GM23338 (cell line): ENCODE results near the gene IL1RAPL2. TPM values are rescaled to one million over a fixed set of nuclear protein-coding genes. Genes with fewer than 3 reads are reported as not detected.

ENCODE experiments used
- ATAC-seq: fragments of 200-7000 bp; cut with Tn5 transposase; 3 replicates; pipeline ENCODE4 v1.9.1; 2020
- DNase-seq: peaks from one replicate; pipeline ENCODE4 v3.0.0-alpha.2; 2015; ENCODE audit warnings: low spot score
- H2AFZ ChIP-seq: fragments of 200-600 bp; sonication (generic); 2 replicates; pipeline ENCODE4 v1.8.0; 2016; ENCODE audit warnings: antibody characterized with exemption, mild to moderate bottlenecking, moderate library complexity
- H3F3A ChIP-seq: fragments of 200-600 bp; sonication (generic); replicated peaks from 2 replicates; pipeline ENCODE4 v1.8.0; 2017; ENCODE audit warnings: antibody characterized with exemption, mixed run types, low read depth
- H3K27ac ChIP-seq: fragments of 200-600 bp; sonication (generic); 2 replicates; pipeline ENCODE4 v1.6.1; 2016; ENCODE audit warnings: low read depth
- H3K27me3 ChIP-seq: fragments of 200-600 bp; sonication (generic); 2 replicates; pipeline ENCODE4 v1.8.0; 2016; ENCODE audit warnings: mild to moderate bottlenecking, mixed run types, moderate library complexity; ENCODE audit not compliant: insufficient read depth
- H3K36me3 ChIP-seq: fragments of 200-600 bp; sonication (generic); 2 replicates; pipeline ENCODE4 v1.8.0; 2016; ENCODE audit warnings: mild to moderate bottlenecking; ENCODE audit not compliant: insufficient read depth
- H3K4me1 ChIP-seq: fragments of 200-600 bp; sonication (generic); 2 replicates; pipeline ENCODE4 v1.8.0; 2016; ENCODE audit warnings: mild to moderate bottlenecking, moderate library complexity; ENCODE audit not compliant: insufficient read depth
- H3K4me2 ChIP-seq: fragments of 200-600 bp; sonication (generic); 2 replicates; pipeline ENCODE4 v1.7.1; 2017; ENCODE audit warnings: mixed run types
- H3K4me3 ChIP-seq: fragments of 200-600 bp; sonication (generic); 2 replicates; pipeline ENCODE4 v1.6.1; 2016; ENCODE audit warnings: mixed run types
- H3K79me2 ChIP-seq: fragments of 200-600 bp; sonication (generic); replicated peaks from 2 replicates; pipeline ENCODE4 v1.8.0; 2017; ENCODE audit warnings: mild to moderate bottlenecking; ENCODE audit not compliant: insufficient read depth
- H3K9me2 ChIP-seq: fragments of 200-600 bp; sonication (generic); 2 replicates; pipeline ENCODE4 v1.8.0; 2017; ENCODE audit not compliant: insufficient read depth
- H4K20me1 ChIP-seq: fragments of 200-600 bp; sonication (generic); replicated peaks from 2 replicates; pipeline ENCODE4 v1.8.0; 2017; ENCODE audit warnings: mild to moderate bottlenecking; ENCODE audit not compliant: insufficient read depth
- H3K27ac Mint-ChIP-seq: 2 replicates; pipeline ENCODE4 v1.8.0; 2020; ENCODE audit warnings: inconsistent platforms, mild to moderate bottlenecking, moderate library complexity, mixed read lengths
- H3K27me3 Mint-ChIP-seq: 3 replicates; pipeline ENCODE4 v1.8.0; 2022; ENCODE audit warnings: low read depth, mild to moderate bottlenecking, moderate library complexity, mixed read lengths, inconsistent platforms; ENCODE audit not compliant: insufficient read depth, poor library complexity
- H3K36me3 Mint-ChIP-seq: 3 replicates; pipeline ENCODE4 v1.8.0; 2021; ENCODE audit warnings: low read depth, mild to moderate bottlenecking, inconsistent platforms, moderate library complexity, mixed read lengths
- H3K4me1 Mint-ChIP-seq: 3 replicates; pipeline ENCODE4 v1.8.0; 2020; ENCODE audit warnings: mild to moderate bottlenecking, inconsistent platforms, mixed read lengths
- H3K4me3 Mint-ChIP-seq: 3 replicates; pipeline ENCODE4 v1.8.0; 2021; ENCODE audit warnings: moderate library complexity, mild to moderate bottlenecking, inconsistent platforms, mixed read lengths
- H3K9me3 Mint-ChIP-seq: 3 replicates; pipeline ENCODE4 v1.8.0; 2020; ENCODE audit warnings: moderate library complexity, mild to moderate bottlenecking, inconsistent platforms, mixed read lengths
- CREB1 ChIP-seq: fragments of 250-450 bp; sonication (Bioruptor Pico); IDR thresholded peaks from 2 replicates; pipeline ENCODE4 v1.5.0; 2020; ENCODE audit warnings: low read depth, mild to moderate bottlenecking, moderate library complexity
- CTCF ChIP-seq, 2 experiments: fragments of 200-600 bp in 1 of 2; sonication (generic) in 1 of 2; conservative IDR thresholded peaks; 2 replicates each; pipeline versions ENCODE4 v1.5.1 to v1.6.1; 2016 to 2017; ENCODE audit warnings: antibody characterized with exemption in 2 of 2, low read depth in 2 of 2, mild to moderate bottlenecking in 2 of 2, moderate library complexity in 1 of 2
- ETS1 ChIP-seq: IDR thresholded peaks from 2 replicates; pipeline ENCODE4 v1.6.1; 2016; ENCODE audit warnings: antibody characterized with exemption
- EZH2 ChIP-seq: fragments of 200-600 bp; sonication (generic); IDR thresholded peaks from one replicate; pipeline ENCODE4 v1.8.0; 2017; ENCODE audit warnings: antibody characterized with exemption, mild to moderate bottlenecking, low read depth; ENCODE audit not compliant: unreplicated experiment
- EZH2phosphoT487 ChIP-seq: fragments of 200-600 bp; sonication (generic); IDR thresholded peaks from one replicate; pipeline ENCODE4 v1.8.1; 2018; ENCODE audit warnings: antibody characterized with exemption; ENCODE audit not compliant: unreplicated experiment
- JUNB ChIP-seq: IDR thresholded peaks from one replicate; pipeline ENCODE4 v1.6.1; 2016; ENCODE audit warnings: antibody characterized with exemption; ENCODE audit not compliant: unreplicated experiment
- NANOG ChIP-seq: IDR thresholded peaks from 2 replicates; pipeline ENCODE4 v1.6.1; 2016; ENCODE audit warnings: antibody characterized with exemption, borderline replicate concordance
- POLR2AphosphoS5 ChIP-seq: IDR thresholded peaks from 2 replicates; pipeline ENCODE4 v1.6.1; 2016; ENCODE audit warnings: antibody characterized with exemption, low read depth
- REST ChIP-seq: IDR thresholded peaks from one replicate; pipeline ENCODE4 v1.6.1; 2018; ENCODE audit warnings: antibody characterized with exemption; ENCODE audit not compliant: unreplicated experiment
- STAT1 ChIP-seq: IDR thresholded peaks from one replicate; pipeline ENCODE4 v1.6.1; 2016; ENCODE audit warnings: antibody characterized with exemption; ENCODE audit not compliant: unreplicated experiment
- ZNF331 ChIP-seq: fragments of 250-450 bp; sonication (Bioruptor Pico); IDR thresholded peaks from 2 replicates; pipeline ENCODE4 v1.5.0; 2020; ENCODE audit warnings: low read depth, mild to moderate bottlenecking, moderate library complexity
- polyA plus RNA-seq: library from polyadenylated mRNA; unstranded; fragments of >200 nt; fragmentation: Nextera tagmentation; extraction: Ambion mirVana; gene quantifications from 2 replicates; pipeline ENCODE4 v1.2.1, GENCODE V29; 2016
- total RNA-seq: library from RNA; depleted of rRNA; stranded (reverse); fragments of >200 nt; shearing (Covaris generic); gene quantifications from 2 replicates; pipeline ENCODE4 v1.2.3, GENCODE V29; 2014
- TF ChIP-seq, protein P1 (sequence below): fragments of 250-450 bp; sonication (Bioruptor Pico); IDR thresholded peaks from 2 replicates; pipeline ENCODE4 v1.5.0; 2020; ENCODE audit warnings: mild to moderate bottlenecking, moderate library complexity

The IL1RAPL2 gene
- total and polyA plus RNA-seq, 2 experiments from 2014 or later, result 0.80 to 0.94 TPM

DNA sequence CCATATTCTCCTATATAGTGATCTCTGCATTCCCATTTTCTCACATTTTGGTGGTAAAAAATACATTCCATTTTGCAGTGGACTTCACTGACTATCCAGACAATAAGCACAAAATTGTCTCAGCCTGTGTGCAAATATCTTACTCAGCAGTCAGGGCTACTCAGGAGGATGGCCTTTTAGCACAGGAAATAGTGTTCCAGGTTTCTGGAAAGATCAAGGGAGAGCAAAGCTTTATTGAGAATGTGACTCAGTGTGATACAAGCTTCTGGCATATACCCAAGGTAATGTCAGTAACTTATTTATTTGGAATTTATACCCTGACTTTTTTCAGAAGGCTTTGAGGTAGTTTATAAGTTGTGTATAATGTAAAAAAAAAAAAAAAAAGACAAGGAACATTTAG is 421.1 kb downstream of the IL1RAPL2 start:
- Histone ChIP-seq H3F3A (no peaks in the 10 kb centered on the region), H2AFZ (no peak overlapping the region), H3K9me2 (no peaks in the 10 kb centered on the region), H4K20me1 (no peaks in the 10 kb centered on the region), H3K4me1 (no peaks in the 10 kb centered on the region), H3K36me3 (no peaks in the 10 kb centered on the region), H3K79me2 (no peaks in the 10 kb centered on the region), H3K27me3 (no peaks in the 10 kb centered on the region), H3K4me2 (no peak overlapping the region), H3K4me3 (no peak overlapping the region), H3K27ac (no peak overlapping the region)
- Mint-ChIP-seq H3K4me1 (no peaks in the 10 kb centered on the region), H3K27ac (no peak overlapping the region), H3K9me3 (no peaks in the 10 kb centered on the region), H3K36me3 (no peaks in the 10 kb centered on the region), H3K4me3 (no peak overlapping the region), H3K27me3 (no peaks in the 10 kb centered on the region)
- ATAC-seq (no peak), DNase-seq (no peak)
- TF ChIP-seq NANOG (no peak), ZNF331 (CRISPR knock-in tag) (no peak), JUNB (no peak), CTCF (conservative IDR thresholded peaks at IDR 0.05; ENCODE audit: low read depth in 2 of 2) (no peak), EZH2phosphoT487 (no peak), POLR2AphosphoS5 (no peak), STAT1 (no peak), ETS1 (no peak), EZH2 (no peak), REST (no peak), CREB1 (CRISPR knock-in tag) (no peak)
- TF ChIP-seq, protein P1, sequence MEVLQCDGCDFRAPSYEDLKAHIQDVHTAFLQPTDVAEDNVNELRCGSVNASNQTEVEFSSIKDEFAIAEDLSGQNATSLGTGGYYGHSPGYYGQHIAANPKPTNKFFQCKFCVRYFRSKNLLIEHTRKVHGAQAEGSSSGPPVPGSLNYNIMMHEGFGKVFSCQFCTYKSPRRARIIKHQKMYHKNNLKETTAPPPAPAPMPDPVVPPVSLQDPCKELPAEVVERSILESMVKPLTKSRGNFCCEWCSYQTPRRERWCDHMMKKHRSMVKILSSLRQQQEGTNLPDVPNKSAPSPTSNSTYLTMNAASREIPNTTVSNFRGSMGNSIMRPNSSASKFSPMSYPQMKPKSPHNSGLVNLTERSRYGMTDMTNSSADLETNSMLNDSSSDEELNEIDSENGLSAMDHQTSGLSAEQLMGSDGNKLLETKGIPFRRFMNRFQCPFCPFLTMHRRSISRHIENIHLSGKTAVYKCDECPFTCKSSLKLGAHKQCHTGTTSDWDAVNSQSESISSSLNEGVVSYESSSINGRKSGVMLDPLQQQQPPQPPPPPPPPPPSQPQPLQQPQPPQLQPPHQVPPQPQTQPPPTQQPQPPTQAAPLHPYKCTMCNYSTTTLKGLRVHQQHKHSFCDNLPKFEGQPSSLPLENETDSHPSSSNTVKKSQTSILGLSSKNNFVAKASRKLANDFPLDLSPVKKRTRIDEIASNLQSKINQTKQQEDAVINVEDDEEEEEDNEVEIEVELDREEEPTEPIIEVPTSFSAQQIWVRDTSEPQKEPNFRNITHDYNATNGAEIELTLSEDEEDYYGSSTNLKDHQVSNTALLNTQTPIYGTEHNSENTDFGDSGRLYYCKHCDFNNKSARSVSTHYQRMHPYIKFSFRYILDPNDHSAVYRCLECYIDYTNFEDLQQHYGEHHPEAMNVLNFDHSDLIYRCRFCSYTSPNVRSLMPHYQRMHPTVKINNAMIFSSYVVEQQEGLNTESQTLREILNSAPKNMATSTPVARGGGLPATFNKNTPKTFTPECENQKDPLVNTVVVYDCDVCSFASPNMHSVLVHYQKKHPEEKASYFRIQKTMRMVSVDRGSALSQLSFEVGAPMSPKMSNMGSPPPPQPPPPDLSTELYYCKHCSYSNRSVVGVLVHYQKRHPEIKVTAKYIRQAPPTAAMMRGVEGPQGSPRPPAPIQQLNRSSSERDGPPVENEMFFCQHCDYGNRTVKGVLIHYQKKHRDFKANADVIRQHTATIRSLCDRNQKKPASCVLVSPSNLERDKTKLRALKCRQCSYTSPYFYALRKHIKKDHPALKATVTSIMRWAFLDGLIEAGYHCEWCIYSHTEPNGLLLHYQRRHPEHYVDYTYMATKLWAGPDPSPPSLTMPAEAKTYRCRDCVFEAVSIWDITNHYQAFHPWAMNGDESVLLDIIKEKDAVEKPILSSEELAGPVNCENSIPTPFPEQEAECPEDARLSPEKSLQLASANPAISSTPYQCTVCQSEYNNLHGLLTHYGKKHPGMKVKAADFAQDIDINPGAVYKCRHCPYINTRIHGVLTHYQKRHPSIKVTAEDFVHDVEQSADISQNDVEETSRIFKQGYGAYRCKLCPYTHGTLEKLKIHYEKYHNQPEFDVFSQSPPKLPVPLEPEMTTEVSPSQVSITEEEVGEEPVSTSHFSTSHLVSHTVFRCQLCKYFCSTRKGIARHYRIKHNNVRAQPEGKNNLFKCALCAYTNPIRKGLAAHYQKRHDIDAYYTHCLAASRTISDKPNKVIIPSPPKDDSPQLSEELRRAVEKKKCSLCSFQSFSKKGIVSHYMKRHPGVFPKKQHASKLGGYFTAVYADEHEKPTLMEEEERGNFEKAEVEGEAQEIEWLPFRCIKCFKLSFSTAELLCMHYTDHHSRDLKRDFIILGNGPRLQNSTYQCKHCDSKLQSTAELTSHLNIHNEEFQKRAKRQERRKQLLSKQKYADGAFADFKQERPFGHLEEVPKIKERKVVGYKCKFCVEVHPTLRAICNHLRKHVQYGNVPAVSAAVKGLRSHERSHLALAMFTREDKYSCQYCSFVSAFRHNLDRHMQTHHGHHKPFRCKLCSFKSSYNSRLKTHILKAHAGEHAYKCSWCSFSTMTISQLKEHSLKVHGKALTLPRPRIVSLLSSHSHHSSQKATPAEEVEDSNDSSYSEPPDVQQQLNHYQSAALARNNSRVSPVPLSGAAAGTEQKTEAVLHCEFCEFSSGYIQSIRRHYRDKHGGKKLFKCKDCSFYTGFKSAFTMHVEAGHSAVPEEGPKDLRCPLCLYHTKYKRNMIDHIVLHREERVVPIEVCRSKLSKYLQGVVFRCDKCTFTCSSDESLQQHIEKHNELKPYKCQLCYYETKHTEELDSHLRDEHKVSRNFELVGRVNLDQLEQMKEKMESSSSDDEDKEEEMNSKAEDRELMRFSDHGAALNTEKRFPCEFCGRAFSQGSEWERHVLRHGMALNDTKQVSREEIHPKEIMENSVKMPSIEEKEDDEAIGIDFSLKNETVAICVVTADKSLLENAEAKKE (CRISPR knock-in tag), result no peak
